ENCODE results near the gene C11orf58. TPM values are rescaled to one million over a fixed set of nuclear protein-coding genes. Genes with fewer than 3 reads are reported as not detected.
A peak's percentile ranks its signal among the peaks of the same experiment; 100 is the strongest.

C11orf58 gene
- total RNA-seq, 2 experiments from 2014 or later: 106 to 135 TPM

DNA sequence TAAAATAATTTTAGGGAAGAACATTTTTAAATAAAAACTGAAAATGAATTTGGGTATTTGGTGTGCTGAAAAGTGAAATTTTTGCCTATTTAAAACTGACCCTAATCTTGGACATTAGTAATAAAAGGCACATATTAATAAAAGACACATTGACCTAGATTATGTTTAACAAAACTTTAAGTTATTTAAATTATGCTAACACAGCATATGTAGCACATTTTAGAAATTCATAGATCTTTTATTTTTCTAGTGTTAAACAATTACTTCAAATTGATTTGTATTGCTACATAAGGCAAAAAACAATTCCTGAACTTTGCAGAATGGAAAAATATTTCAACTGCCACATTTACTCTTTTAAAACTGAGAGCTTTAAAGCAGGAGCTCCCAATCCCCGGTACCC is 10.6 kb downstream of the C11orf58 start:
- Mint-ChIP-seq H3K4me1 (peaks cover 29% of the 10 kb centered on the region), H3K27ac (peak overlapping the region; percentile 66), H3K4me3 (no peak overlapping the region), H3K9me3 (ENCODE audit: low read depth) (no peaks in the 10 kb centered on the region), H3K27me3 (no peaks in the 10 kb centered on the region), H3K36me3 (peaks cover 79% of the 10 kb centered on the region)
- no peak for ATAC-seq
- CTCF ChIA-PET: interaction anchor here (1.5 kb wide), 1 partner anchor 9 kb away, joined by 5 read pairs; no protein-coding TSS in a partner anchor
- no peak for DNase-seq

DNA sequence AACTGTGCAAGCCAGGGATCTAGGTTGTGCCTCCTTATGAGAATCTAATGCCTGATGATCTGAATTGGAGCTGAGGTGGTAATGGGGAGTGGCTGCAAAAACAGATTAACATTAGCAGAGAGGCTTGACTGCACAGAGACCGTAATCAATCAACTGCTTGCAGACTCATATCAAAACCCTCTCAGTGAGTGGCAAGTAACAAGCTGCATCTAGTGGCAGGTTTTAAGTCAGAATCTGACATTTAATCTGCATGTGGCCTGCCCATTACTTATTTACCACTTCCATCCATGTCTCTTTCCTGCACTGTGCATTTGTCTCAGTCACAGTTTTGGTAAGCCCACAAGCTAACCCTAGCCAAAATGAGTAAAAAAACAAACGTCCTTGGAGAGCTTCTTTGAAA is 11.2 kb downstream of the C11orf58 start:
- H3K4me3 Mint-ChIP-seq: no peak overlapping the region
- peaks cover 77% of the 10 kb centered on the region for H3K36me3 Mint-ChIP-seq
- H3K4me1 Mint-ChIP-seq: peaks cover 25% of the 10 kb centered on the region
- H3K9me3 Mint-ChIP-seq (ENCODE audit: low read depth): no peaks in the 10 kb centered on the region
- CTCF ChIA-PET: interaction anchor here (1.5 kb wide), 1 partner anchor 10 kb away, joined by 5 read pairs; no protein-coding TSS in a partner anchor
- no peaks in the 10 kb centered on the region for H3K27me3 Mint-ChIP-seq
- H3K27ac Mint-ChIP-seq: peak overlapping the region; percentile 66
- DNase-seq (peak; percentile 60), ATAC-seq (peak; percentile 86)

DNA sequence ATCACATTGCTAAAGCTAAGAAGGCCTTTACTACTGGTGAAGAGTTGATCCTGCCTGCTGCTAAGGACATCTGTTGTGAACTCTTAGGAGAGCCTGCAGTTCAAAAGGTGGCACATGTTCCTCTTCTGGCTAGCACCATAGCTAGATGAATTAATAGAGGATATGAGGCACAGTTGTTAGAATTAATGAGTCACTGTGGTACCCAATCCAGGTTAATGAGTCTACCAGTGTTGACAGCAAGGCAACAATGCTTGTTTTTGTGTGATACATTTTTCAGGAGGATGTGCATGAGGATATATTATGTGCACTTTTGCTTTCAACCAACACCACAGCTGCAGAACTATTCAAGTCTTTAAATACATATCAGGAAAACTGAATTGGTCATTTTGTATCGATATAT is 12.0 kb downstream of the C11orf58 start:
- Mint-ChIP-seq H3K27ac (peak overlapping the region; percentile 41), H3K36me3 (peaks cover 73% of the 10 kb centered on the region), H3K9me3 (ENCODE audit: low read depth) (no peaks in the 10 kb centered on the region), H3K4me3 (no peak overlapping the region), H3K27me3 (no peaks in the 10 kb centered on the region), H3K4me1 (peaks cover 23% of the 10 kb centered on the region)
- DNase-seq: no peak
- ATAC-seq: no peak
- CTCF ChIA-PET: no interaction called here

DNA sequence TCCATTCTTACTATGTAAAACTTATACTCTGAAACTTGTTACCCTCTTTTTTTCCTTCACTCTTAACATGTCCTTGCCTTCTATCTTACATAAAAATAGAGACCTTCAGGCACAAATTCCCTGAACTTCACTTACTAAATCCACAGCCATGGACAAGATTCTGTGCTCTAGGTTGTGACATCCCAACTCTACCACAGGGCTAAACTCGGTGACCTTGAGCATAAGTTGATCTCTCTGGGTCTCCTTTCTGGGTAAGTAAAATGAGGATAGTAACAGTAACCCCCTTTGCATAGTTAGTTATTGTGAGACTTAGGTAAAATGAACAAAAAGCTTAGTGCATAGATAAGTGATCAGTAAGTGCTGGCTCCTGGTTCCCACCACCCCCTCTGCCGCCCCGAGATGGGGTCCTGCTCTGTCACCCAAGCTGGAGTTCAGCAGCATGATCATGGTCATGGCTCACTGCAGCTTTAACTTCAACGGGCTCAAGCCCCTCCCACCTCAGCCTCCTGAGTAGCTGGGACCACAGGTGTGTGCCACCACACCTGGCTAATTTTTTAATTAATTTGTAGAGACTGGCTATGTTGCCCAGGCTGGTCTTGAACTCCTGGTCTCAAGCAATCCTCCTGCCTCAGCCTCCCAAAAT is 20.1 kb downstream of the C11orf58 start:
- DNase-seq: no peak
- Mint-ChIP-seq H3K36me3 (peaks cover 36% of the 10 kb centered on the region), H3K9me3 (ENCODE audit: low read depth) (no peaks in the 10 kb centered on the region), H3K27me3 (no peaks in the 10 kb centered on the region), H3K4me3 (no peak overlapping the region), H3K4me1 (peaks cover 7% of the 10 kb centered on the region), H3K27ac (no peak overlapping the region)
- CTCF ChIA-PET: no interaction called here
- ATAC-seq: no peak

DNA sequence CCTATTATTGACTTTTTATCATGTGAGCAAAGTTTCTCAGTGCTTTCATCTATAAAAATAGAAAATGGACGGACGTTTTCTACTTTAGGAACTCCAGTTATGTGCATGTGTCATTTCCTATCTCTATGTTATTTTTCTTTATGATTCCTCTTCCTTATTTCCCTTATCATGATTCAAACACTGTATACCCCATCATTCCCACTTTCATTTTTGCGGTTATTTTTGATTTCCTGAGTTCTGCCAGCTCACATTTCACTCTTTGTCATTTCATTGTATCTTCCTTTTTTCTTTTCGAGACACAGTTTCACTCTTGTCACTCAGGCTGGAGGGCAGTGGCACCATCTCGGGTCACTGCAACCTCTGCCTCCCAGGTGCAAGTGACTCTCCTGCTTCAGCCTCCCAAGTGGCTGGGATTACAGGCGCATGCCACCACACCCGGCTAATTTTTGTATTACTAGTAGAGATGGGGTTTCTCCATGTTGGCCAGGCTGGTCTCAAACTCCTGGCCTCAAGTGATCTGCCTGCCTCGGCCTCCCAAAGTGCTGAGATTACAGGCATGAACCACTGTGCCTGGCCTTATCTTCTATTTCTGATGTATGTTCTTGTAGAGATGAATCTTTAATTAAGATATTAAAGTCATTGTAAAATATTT is 21.5 kb downstream of the C11orf58 start:
- Mint-ChIP-seq H3K27me3 (no peaks in the 10 kb centered on the region), H3K27ac (no peak overlapping the region)
- no peak for DNase-seq

DNA sequence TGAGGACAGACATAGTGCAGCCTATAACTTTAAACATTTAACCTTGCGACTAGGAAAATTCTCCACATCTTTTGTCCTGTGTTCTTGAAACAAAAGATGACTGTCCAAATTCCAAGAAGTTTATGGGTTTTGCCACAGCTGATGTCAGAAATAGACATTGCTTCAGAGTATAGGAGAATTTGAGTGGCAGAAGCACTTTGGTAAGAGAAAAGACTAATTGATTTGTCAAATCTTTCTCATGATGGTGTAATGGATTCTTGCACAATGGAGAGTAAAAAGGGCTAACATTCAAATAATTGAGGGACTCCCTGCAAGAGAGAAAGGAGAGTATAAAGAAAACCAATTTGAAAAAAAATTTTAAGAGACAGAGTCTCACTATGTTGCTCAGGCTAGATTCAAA is 25.3 kb downstream of the C11orf58 start:
- CTCF ChIA-PET: no interaction called here
- ATAC-seq (no peak), DNase-seq (no peak)
- Mint-ChIP-seq H3K36me3 (peaks cover 6% of the 10 kb centered on the region), H3K27me3 (peaks cover 3% of the 10 kb centered on the region), H3K4me3 (no peak overlapping the region), H3K27ac (no peak overlapping the region), H3K9me3 (ENCODE audit: low read depth) (no peaks in the 10 kb centered on the region), H3K4me1 (peaks cover 7% of the 10 kb centered on the region)

More for the DNA sequence above, 21.5 kb downstream of the C11orf58 start:
- Mint-ChIP-seq H3K4me1 (peaks cover 7% of the 10 kb centered on the region), H3K4me3 (no peak overlapping the region), H3K9me3 (ENCODE audit: low read depth) (no peaks in the 10 kb centered on the region), H3K36me3 (peaks cover 26% of the 10 kb centered on the region)
- CTCF ChIA-PET: no interaction called here
- ATAC-seq: no peak

DNA sequence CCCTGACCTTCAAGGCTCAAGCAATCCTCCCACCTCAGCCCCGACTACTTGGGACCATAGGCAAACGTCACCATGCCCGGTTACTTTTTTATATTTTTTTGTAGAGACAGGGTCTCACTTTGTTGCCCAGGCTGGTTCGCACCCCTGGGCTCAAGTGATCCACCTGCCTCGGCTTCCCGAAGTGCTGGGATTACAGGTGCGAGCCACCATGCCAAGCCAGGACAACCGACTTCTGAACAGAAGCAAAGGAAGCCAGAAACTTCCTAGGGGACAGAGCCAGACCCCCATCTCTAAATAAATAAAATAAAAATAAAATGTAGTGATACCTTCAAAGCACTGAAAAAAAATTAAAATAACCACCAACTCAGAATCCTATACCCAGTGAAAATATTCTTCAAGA is 26.4 kb downstream of the C11orf58 start:
- peaks cover 2% of the 10 kb centered on the region for H3K4me1 Mint-ChIP-seq
- DNase-seq (no peak), ATAC-seq (no peak)
- no peaks in the 10 kb centered on the region for H3K9me3 Mint-ChIP-seq (ENCODE audit: low read depth)
- no peak overlapping the region for H3K4me3 Mint-ChIP-seq
- H3K36me3 Mint-ChIP-seq: no peaks in the 10 kb centered on the region
- peaks cover 3% of the 10 kb centered on the region for H3K27me3 Mint-ChIP-seq
- CTCF ChIA-PET: interaction anchor here (1.2 kb wide), 1 partner anchor 10 kb away, joined by 4 read pairs; no protein-coding TSS in a partner anchor
- H3K27ac Mint-ChIP-seq: no peak overlapping the region

DNA sequence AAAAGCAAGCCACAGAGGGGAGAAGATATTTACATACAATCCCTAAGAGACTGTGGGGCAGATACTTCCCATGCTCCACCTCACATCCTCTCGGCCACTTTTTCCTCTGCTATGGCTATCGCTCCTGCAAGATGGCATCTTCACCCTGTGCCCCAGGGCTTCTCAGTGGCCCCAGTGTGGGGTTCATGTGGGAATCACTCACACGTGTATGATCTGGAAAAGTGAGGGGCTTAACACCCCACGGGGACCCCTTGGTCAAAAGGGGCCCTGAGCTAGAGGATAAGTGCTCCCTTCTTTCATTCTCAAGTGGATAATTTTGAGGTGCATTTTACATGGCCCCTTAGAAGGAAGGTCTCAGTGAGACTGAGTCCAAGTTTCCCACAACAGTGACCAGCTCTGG is 28.7 kb downstream of the C11orf58 start:
- no peak for ATAC-seq
- H3K4me3 Mint-ChIP-seq: no peak overlapping the region
- H3K9me3 Mint-ChIP-seq (ENCODE audit: low read depth): no peaks in the 10 kb centered on the region
- H3K27me3 Mint-ChIP-seq: peaks cover 6% of the 10 kb centered on the region
- H3K27ac Mint-ChIP-seq: no peak overlapping the region
- peak; percentile 37 for DNase-seq
- no peaks in the 10 kb centered on the region for H3K4me1 Mint-ChIP-seq
- CTCF ChIA-PET: interaction anchor here (0.5 to 1.6 kb wide), 3 partner anchors 18 to 1441 kb away, joined by 3 to 6 read pairs (median 4); no protein-coding TSS in a partner anchor
- no peaks in the 10 kb centered on the region for H3K36me3 Mint-ChIP-seq

DNA sequence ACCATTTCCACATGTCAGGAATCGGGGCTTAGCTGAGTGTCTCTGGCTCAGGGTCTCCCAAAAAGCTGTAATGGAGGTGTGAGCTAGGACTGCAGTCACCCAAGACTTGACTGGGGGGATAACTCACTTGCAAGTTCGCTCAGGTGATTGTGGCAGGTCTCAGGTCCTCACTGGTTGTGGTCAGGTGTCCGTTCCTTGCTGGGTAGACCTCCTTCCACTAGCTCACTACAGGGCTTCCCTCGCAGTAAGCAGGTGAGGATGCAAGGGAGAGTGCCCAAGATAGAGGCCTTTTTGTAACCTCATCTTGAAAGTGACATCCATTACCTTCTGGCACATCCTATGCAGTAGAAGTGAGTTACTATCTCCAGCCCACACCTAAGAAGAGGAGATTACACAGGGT is 29.5 kb downstream of the C11orf58 start:
- Mint-ChIP-seq H3K4me1 (no peaks in the 10 kb centered on the region), H3K27me3 (peaks cover 6% of the 10 kb centered on the region), H3K4me3 (no peak overlapping the region), H3K36me3 (no peaks in the 10 kb centered on the region), H3K27ac (no peak overlapping the region), H3K9me3 (ENCODE audit: low read depth) (no peaks in the 10 kb centered on the region)
- no peak for DNase-seq
- CTCF ChIA-PET: interaction anchor here (1.6 kb wide), 1 partner anchor 17 kb away, joined by 6 read pairs; no protein-coding TSS in a partner anchor
- no peak for ATAC-seq

DNA sequence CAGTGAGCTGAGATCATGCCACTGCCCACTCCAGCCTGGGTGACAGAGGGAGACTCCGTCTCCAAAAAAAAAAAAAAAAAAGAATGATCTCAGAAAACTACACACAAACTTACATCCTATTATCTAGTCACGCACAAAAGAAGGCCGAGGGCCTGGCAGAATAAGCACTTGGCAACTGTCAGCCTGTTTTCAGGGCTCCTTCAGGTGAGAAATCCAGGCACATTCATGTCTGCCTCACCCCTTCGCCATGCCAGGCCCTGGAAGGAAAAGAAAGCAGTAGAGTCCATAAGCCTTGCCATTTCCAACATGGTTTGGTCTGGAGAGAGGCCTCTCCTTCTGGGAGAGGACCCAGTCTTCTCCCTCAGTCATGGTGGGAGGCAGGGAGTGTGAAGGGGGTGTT is 30.9 kb downstream of the C11orf58 start:
- Mint-ChIP-seq H3K9me3 (ENCODE audit: low read depth) (no peaks in the 10 kb centered on the region), H3K27ac (no peak overlapping the region), H3K4me3 (no peak overlapping the region), H3K4me1 (no peaks in the 10 kb centered on the region), H3K36me3 (no peaks in the 10 kb centered on the region), H3K27me3 (peaks cover 6% of the 10 kb centered on the region)
- CTCF ChIA-PET: no interaction called here
- peak; percentile 21 for DNase-seq
- ATAC-seq: no peak

DNA sequence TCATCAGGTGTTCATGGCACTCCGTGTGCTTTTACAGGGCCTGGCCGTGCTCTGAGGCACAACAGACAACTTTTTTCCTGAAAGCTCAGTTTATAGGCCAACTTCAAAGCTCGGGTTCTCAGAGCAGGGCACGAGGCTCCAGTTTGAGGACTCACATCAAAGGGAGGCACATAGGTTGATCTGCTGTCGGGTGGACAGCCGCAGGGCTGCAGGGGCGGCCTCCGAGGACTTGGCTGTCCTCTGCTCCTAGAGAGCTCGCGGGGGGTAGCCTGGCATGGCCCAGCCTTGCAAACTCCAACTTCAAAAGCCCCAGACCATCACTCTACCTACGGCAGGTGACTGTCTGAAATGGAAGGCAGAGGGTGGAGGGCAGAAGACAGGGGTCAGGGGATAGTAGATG is 31.6 kb downstream of the C11orf58 start:
- no peak overlapping the region for H3K27ac Mint-ChIP-seq
- DNase-seq: no peak
- no peaks in the 10 kb centered on the region for H3K4me1 Mint-ChIP-seq
- H3K4me3 Mint-ChIP-seq: no peak overlapping the region
- no peaks in the 10 kb centered on the region for H3K9me3 Mint-ChIP-seq (ENCODE audit: low read depth)
- H3K36me3 Mint-ChIP-seq: no peaks in the 10 kb centered on the region
- peaks cover 6% of the 10 kb centered on the region for H3K27me3 Mint-ChIP-seq
- ATAC-seq: no peak
- CTCF ChIA-PET: no interaction called here

DNA sequence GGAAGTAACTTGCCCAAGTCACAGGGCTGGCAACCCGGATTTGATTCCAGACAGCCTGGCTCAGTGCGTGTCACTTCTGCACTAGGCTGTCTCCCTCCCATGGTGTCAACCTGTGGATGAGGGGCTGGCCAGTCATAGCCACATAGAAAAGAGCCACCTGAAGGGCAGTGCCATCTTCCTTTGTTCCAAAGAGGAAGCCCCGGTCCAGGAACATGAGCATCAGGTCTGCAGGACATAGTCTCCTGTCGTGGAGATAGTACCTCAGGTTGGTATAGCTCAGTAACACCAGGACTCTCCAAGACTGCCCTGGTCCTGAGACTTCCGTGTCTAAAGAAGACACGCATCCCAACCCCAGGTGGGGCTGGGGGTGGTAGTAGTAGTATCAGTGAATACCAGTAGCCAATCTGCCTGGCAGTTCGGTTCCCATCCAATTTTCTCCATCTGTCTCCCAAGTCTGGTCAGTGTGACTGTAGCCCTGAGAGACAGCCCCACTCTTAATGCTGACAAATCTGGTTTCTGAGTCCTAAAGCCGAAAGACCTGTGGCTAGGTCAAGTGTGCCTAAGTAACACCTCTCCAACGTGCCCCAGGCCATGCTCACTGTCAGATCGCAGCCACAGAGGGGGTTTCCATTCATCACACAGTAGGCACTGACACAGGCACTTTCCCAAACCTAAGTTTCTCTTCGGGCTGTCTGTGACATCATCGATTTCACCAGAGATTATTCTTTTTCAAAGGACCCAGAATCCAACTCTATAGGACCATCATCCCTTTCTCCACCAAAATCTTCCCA is 33.1 kb downstream of the C11orf58 start:
- peaks cover 5% of the 10 kb centered on the region for H3K27me3 Mint-ChIP-seq
- H3K4me1 Mint-ChIP-seq: no peaks in the 10 kb centered on the region
- no peaks in the 10 kb centered on the region for H3K9me3 Mint-ChIP-seq (ENCODE audit: low read depth)
- CTCF ChIA-PET: interaction anchor here (3.9 kb wide), 1 partner anchor 16 kb away, joined by 29 read pairs; no protein-coding TSS in a partner anchor
- no peak for ATAC-seq
- no peaks in the 10 kb centered on the region for H3K36me3 Mint-ChIP-seq
- H3K4me3 Mint-ChIP-seq: no peak overlapping the region
- no peak overlapping the region for H3K27ac Mint-ChIP-seq
- DNase-seq: peak; percentile 34

DNA sequence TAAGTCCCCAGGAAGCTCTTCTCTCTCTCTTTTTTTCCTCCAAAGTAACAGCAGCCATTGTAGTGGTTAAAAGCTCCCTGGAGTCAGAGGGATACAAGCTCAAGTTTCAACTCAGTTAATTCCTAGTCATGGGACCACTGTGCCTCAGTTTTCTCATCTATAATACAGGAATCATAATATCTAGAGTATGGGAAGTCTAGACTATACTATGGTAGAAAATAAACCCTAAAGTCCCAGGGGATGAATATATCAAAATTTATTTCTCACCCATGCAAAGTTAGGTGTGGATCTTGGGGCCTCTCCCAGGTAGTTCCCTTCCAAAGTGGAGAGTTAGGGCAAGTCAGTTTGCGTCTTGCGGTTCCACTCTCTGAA is 33.7 kb downstream of the C11orf58 start:
- Mint-ChIP-seq H3K4me1 (no peaks in the 10 kb centered on the region), H3K9me3 (ENCODE audit: low read depth) (no peaks in the 10 kb centered on the region), H3K4me3 (no peak overlapping the region), H3K27ac (no peak overlapping the region), H3K27me3 (peaks cover 5% of the 10 kb centered on the region), H3K36me3 (no peaks in the 10 kb centered on the region)
- CTCF ChIA-PET: interaction anchor here (3.9 kb wide), 1 partner anchor 15 kb away, joined by 29 read pairs; no protein-coding TSS in a partner anchor
- no peak for ATAC-seq
- no peak for DNase-seq

Measured in activated CD8-positive, alpha-beta memory T cell treated with anti-CD3 and anti-CD28 coated beads, Interleukin-2, amount 10 ng/mL, durations not matched to agents 7 days and 5 days (primary cell).